C4-2B (cell line): ENCODE results near the gene PLAGL1.

Source experiments
- H3K27ac ChIP-seq: fragments of 450-650 bp; 2 replicates; pipeline ENCODE4 v1.5.1; 2017
- ZFX ChIP-seq: fragments of 450-650 bp; IDR thresholded peaks from 2 replicates; pipeline ENCODE4 v1.6.1; 2017
- TF ChIP-seq, protein P1 (sequence below): fragments of 450-650 bp; conservative IDR thresholded peaks from 2 replicates; pipeline ENCODE4 v1.5.1; 2017; ENCODE audit warnings: mild to moderate bottlenecking

The PLAGL1 gene

DNA sequence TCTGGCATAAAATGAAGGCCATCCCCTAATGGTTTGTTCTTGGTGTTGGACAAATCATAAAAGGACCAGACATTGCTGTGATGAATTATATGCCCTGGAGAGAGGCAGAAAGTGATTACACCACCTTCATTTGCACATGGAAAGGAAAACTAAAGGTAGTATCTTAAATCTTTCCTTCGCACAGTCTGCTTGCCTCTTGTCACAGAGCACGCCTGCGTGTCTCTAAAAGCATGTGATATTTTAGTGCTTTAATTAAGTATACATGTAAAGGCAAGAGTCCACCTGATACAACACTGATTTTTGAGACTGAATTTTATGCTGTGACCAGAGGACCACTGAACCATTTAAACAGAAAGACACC lies 28.8 kb upstream of the PLAGL1 start:
- H3K27ac ChIP-seq: no peak overlapping the region
- TF ChIP-seq, protein P1, sequence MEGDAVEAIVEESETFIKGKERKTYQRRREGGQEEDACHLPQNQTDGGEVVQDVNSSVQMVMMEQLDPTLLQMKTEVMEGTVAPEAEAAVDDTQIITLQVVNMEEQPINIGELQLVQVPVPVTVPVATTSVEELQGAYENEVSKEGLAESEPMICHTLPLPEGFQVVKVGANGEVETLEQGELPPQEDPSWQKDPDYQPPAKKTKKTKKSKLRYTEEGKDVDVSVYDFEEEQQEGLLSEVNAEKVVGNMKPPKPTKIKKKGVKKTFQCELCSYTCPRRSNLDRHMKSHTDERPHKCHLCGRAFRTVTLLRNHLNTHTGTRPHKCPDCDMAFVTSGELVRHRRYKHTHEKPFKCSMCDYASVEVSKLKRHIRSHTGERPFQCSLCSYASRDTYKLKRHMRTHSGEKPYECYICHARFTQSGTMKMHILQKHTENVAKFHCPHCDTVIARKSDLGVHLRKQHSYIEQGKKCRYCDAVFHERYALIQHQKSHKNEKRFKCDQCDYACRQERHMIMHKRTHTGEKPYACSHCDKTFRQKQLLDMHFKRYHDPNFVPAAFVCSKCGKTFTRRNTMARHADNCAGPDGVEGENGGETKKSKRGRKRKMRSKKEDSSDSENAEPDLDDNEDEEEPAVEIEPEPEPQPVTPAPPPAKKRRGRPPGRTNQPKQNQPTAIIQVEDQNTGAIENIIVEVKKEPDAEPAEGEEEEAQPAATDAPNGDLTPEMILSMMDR: no peak
- no peak for TF ChIP-seq ZFX

GRCh38 chr6:144036064-144036834 lies 28.2 kb upstream of the PLAGL1 start:
- no peak overlapping the region for H3K27ac ChIP-seq
- TF ChIP-seq, protein P1: peak; percentile 17
- TF ChIP-seq ZFX: no peak

DNA sequence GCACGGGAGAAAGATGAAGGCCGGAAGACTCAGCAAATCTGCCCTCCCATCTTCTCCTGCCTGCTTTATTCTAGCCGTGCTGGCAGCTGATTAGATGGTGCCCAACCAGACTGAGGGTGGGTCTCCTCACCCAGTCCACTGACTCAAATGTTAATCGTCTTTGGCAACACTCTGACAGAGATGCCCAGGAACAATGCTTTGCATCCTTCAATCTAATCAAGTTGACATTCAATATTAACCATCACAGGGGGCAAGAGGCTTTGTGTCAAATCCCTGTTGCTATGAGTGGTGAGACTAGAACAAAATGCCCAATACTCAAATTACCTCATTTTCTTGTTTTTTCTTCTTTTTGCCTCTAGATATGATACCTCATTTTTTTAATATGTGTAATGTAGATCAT lies 27.4 kb upstream of the PLAGL1 start:
- H3K27ac ChIP-seq: no peak overlapping the region
- TF ChIP-seq, protein P1: no peak
- no peak for TF ChIP-seq ZFX

DNA sequence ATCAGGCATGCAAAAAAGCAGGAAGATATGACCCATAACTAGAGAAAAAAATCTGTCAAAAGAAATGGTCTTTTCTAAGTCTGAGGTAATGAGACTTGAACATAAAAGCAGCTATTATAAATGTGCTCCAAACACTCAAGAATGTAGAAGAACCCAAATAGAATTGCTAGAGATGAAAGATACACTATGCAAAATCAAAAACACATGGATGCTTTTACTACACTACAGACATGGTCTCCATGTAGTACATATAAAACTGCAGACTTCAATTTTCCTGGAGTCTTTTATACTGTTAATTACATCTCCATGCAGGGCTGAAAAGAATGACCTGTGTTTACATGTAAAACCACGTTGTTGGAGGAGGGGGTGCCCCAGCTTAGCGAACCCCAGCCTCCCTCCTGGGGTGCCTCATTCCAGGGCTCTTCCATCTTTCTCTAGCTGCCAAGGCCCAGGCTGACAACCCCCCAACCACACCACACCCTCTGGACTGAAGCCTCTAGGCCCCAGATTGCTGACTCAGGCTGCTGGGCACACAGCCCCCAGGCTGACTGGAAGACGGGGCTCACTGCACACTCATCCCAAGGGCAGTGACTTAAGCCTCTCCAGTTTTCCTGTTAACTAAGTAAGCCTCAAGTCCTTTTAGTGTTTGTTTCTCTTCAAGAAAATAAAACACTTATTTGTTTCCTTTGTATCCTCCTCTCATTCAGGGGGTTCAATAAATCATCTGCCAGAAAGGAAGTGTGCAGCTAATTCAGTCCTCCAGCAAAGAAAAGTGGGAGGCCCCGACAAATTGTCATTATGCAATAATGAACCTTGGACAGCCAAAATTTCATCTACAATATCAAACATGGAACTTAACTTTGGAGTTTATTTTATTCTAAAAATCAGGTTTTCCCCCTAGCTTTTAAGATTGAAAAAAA lies 26.0 kb upstream of the PLAGL1 start:
- TF ChIP-seq ZFX: no peak
- TF ChIP-seq, protein P1: no peak
- no peak overlapping the region for H3K27ac ChIP-seq

- no peak for TF ChIP-seq ZFX
- TF ChIP-seq, protein P1: no peak
- no peak overlapping the region for H3K27ac ChIP-seq
Measured at GRCh38 chr6:144029452-144029851, 21.4 kb upstream of the PLAGL1 start.

GRCh38 chr6:144027932-144028587 lies 20.0 kb upstream of the PLAGL1 start:
- no peak overlapping the region for H3K27ac ChIP-seq
- TF ChIP-seq ZFX: no peak
- TF ChIP-seq, protein P1: no peak

- H3K27ac ChIP-seq: no peak overlapping the region
- TF ChIP-seq, protein P1: no peak
- no peak for TF ChIP-seq ZFX
Measured at GRCh38 chr6:144023216-144023615, 15.2 kb upstream of the PLAGL1 start.
